Large intestine (tissue), 3 donors: ENCODE data around the gene MCC. TPM values are rescaled to one million over a fixed set of nuclear protein-coding genes. Genes with fewer than 3 reads are reported as not detected.

ENCODE experiments used
- DNase-seq, 2 donors: peaks; one replicate each; pipeline versions ENCODE4 v3.0.0 to v3.0.0-alpha.2; 2013
- H3K27ac ChIP-seq: one replicate; pipeline ENCODE4 v1.5.1; 2013; ENCODE audit warnings: low read length
- H3K27me3 ChIP-seq: 2 replicates; pipeline ENCODE4 v1.6.1; 2013; ENCODE audit warnings: low read length; ENCODE audit not compliant: control insufficient read depth, insufficient read depth
- H3K36me3 ChIP-seq: 2 replicates; pipeline ENCODE4 v1.6.1; 2013; ENCODE audit warnings: low read length; ENCODE audit not compliant: control insufficient read depth, insufficient read depth
- H3K4me1 ChIP-seq: one replicate; pipeline ENCODE4 v1.6.1; 2013; ENCODE audit warnings: low read length; ENCODE audit not compliant: control insufficient read depth, insufficient read depth
- H3K4me3 ChIP-seq: one replicate; pipeline ENCODE4 v1.5.1; 2013; ENCODE audit warnings: low read length
- H3K9me3 ChIP-seq: one replicate; pipeline ENCODE4 v1.6.1; 2013; ENCODE audit warnings: mild to moderate bottlenecking, low read depth, low read length, moderate library complexity; ENCODE audit not compliant: control insufficient read depth
- WGBS: methylation state at CpG from one replicate; pipeline ENCODE4 v1.1.5; 2013; ENCODE audit warnings: low lambda C conversion rate; ENCODE audit not compliant: insufficient coverage; 5-methylcytosine and 5-hydroxymethylcytosine counted together
- polyA plus RNA-seq: library from polyadenylated mRNA; unstranded; fragments of 120-200 nt; gene quantifications from one replicate; pipeline ENCODE4 v1.2.1, GENCODE V29; 2013

The MCC gene
- polyA plus RNA-seq, 1 donor, result 5.2 TPM

DNA sequence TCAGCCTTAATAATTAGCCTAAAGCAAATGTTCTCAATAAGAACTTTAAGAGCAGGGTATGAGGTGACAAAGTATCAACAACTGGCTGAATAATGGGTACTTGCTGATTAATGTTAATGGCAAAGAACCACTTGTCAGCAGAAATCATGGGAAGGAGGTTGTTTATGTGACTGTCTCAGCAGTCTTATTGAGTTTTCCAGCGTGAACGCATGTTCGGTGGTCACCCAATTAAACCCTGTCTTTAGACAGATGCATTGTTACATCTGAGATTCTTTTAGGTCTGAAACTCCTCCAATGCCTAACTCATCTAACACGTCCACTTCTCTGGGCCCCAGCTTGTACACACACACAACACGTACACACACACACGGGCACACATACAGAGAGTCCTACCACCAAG lies 35.3 kb downstream of the MCC start:
- H3K27me3 ChIP-seq, result peaks cover 2% of the 10 kb centered on the region
- H3K27ac ChIP-seq, result no peak overlapping the region
- no peaks in the 10 kb centered on the region for H3K4me1 ChIP-seq
- H3K4me3 ChIP-seq, result no peak overlapping the region
- no peak for DNase-seq
- no CpG with 5 or more reads among the region's 6 CpGs for WGBS
- H3K36me3 ChIP-seq, result no peaks in the 10 kb centered on the region
- peaks cover 2% of the 10 kb centered on the region for H3K9me3 ChIP-seq

- Histone ChIP-seq H3K4me1 (no peaks in the 10 kb centered on the region), H3K27ac (no peak overlapping the region), H3K9me3 (no peaks in the 10 kb centered on the region), H3K36me3 (no peaks in the 10 kb centered on the region), H3K4me3 (no peak overlapping the region), H3K27me3 (peaks cover 2% of the 10 kb centered on the region)
- no CpG with 5 or more reads among the region's 2 CpGs for WGBS
- no peak for DNase-seq
These were observed 36.5 kb downstream of the MCC start for GRCh38 chr5:113451797-113452196.

DNA sequence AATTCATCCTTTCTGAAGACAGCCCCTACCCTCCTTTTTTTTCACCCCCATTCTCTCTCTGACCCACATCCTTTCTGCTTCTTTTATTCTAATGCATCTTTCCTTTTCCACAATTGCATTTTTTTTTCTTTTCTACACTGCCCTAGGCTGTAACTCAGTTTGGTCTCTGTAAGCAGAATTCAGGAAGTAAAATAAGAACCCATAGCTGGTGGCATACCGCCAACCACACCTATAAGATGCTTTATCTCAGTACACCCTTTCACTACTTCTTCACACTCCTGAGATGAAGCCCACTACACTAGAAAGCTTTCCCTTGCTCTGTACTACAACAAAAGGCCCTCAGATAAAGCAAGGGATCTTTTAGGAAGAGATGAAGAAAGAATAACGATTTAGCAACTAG lies 37.3 kb downstream of the MCC start:
- Histone ChIP-seq H3K4me1 (no peaks in the 10 kb centered on the region), H3K36me3 (no peaks in the 10 kb centered on the region), H3K9me3 (no peaks in the 10 kb centered on the region), H3K27me3 (peaks cover 2% of the 10 kb centered on the region), H3K4me3 (no peak overlapping the region), H3K27ac (no peak overlapping the region)
- DNase-seq, result no peak
- WGBS, result no CpG with 5 or more reads among the region's 2 CpGs

DNA sequence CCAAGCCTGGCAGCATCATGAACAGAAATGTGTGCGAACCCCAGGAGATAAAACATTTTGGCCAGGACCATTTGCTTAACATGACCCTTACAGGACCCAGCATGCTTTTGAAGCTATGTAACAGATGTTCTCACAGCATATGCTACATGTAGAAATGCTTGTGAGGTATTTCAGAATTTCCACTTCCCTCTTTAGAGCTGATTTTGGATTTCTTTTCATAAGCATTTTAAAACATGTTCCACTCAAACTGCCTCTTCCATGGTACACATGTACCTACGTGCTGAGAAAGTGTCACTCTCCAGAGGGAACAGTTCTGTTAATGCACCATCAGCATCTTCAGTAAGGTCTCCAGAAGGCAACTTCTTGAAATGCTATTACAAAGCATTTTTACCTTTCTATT lies 37.8 kb downstream of the MCC start:
- H3K4me3 ChIP-seq, result no peak overlapping the region
- H3K27me3 ChIP-seq, result peaks cover 2% of the 10 kb centered on the region
- no peaks in the 10 kb centered on the region for H3K36me3 ChIP-seq
- no peaks in the 10 kb centered on the region for H3K4me1 ChIP-seq
- no peaks in the 10 kb centered on the region for H3K9me3 ChIP-seq
- no peak for DNase-seq
- no CpG with 5 or more reads among the region's 2 CpGs for WGBS
- H3K27ac ChIP-seq, result no peak overlapping the region

DNA sequence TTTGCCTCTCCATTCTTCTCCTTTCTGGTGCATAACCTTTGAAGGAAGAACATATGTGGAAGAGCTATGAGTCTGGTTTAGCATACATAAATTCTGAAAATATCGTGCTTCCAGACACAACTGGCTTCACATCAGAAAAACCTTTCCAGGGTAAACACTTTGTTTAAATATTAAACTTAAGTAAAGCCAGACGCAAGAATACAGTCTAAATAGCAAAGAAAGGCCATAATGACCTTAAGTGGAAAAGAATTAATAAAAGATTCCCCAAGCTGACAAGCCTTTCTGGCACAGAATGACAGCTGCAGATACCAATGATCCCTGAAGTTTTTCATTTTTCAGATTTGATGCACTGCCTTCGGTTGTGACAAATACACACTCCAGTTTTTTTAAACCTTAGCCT lies 40.0 kb downstream of the MCC start:
- Histone ChIP-seq H3K36me3 (no peaks in the 10 kb centered on the region), H3K4me1 (no peaks in the 10 kb centered on the region), H3K4me3 (no peak overlapping the region), H3K9me3 (no peaks in the 10 kb centered on the region), H3K27ac (no peak overlapping the region), H3K27me3 (peaks cover 2% of the 10 kb centered on the region)
- DNase-seq, result no peak
- 57% methylated on average over 2 of the region's 3 CpGs for WGBS

DNA sequence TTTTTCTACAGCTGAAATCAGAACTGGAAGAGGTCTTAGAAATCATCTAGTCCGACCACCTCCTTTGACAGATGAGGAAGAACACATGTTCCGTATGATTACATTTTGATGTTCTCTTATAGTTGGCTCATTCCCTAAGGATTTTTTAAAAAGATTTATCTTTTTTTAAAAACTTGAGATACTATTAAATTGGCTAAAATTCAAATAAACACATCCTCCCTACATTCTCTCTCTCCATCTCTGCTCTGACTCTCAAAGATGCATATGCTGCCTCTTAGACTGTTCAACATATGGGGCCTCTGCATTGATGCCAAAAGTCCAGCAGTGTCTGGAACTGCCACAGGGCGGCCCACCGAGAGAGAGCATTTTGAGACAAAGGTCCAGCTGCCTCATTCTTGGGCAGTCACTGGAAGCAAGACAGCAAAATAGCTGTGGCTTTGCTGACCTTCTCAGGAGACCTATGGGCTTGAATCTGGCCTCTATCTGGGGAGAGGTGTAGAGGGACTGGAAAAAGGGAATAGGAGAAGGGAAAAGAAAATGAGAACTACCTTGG lies 40.7 kb downstream of the MCC start:
- Histone ChIP-seq H3K4me1 (no peaks in the 10 kb centered on the region), H3K4me3 (no peak overlapping the region), H3K9me3 (no peaks in the 10 kb centered on the region), H3K27ac (no peak overlapping the region), H3K27me3 (peaks cover 2% of the 10 kb centered on the region), H3K36me3 (no peaks in the 10 kb centered on the region)
- no peak for DNase-seq
- WGBS, result 93% methylated on average over 2 of the region's 4 CpGs

GRCh38 chr5:113446358-113446927 lies 41.8 kb downstream of the MCC start:
- no peaks in the 10 kb centered on the region for H3K36me3 ChIP-seq
- no peak for DNase-seq
- no peak overlapping the region for H3K27ac ChIP-seq
- H3K4me1 ChIP-seq, result no peaks in the 10 kb centered on the region
- no peaks in the 10 kb centered on the region for H3K9me3 ChIP-seq
- H3K4me3 ChIP-seq, result no peak overlapping the region
- peaks cover 2% of the 10 kb centered on the region for H3K27me3 ChIP-seq
- no CpG with 5 or more reads among the region's 2 CpGs for WGBS

DNA sequence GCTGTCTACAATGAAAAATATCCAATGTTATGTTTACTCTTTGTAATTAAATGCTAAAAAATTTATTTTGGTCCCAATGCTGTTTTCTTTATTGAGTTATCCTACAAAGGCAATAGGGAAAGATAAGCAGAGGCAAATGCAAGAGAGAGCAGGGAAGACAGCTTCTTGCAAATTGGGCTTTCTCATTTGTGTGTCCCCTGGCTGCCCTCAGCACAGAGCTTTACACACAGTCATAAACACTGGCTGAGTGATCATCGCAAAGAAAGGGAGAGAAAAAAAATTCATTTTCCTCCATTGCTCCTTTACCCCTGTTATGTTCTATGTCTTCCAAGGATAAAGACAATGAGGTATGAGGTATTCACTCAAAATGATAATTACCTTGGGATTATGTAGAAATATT lies 51.1 kb downstream of the MCC start:
- Histone ChIP-seq H3K4me3 (no peak overlapping the region), H3K4me1 (no peaks in the 10 kb centered on the region), H3K27ac (no peak overlapping the region), H3K36me3 (no peaks in the 10 kb centered on the region), H3K27me3 (no peaks in the 10 kb centered on the region), H3K9me3 (peaks cover 4% of the 10 kb centered on the region)
- DNase-seq, result no peak
- WGBS, result no CpG with 5 or more reads among the region's 1 CpG

DNA sequence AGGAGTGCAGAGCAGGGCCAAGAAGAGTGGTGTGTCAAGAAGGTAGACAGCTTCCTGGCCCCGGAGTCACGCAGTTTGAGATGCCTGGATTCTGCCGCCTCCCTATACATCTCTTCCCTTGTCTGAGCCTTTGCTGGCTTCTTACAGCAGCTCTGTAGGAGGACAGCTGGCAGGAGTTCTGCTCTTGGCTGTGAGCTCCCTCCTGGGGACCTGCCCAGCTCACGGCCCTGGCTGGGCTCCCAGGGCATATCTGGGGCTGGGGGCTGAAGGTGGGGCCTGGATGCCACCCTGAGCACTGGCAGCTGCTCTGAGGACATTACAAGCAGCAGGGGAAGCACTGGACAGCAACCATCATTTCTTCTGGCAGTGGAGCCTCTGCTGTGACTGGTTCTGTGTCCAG lies 52.7 kb downstream of the MCC start:
- DNase-seq, result no peak
- Histone ChIP-seq H3K27ac (no peak overlapping the region), H3K4me3 (no peak overlapping the region), H3K4me1 (no peaks in the 10 kb centered on the region), H3K9me3 (peaks cover 4% of the 10 kb centered on the region), H3K27me3 (no peaks in the 10 kb centered on the region), H3K36me3 (no peaks in the 10 kb centered on the region)
- WGBS, result no CpG with 5 or more reads among the region's 4 CpGs

DNA sequence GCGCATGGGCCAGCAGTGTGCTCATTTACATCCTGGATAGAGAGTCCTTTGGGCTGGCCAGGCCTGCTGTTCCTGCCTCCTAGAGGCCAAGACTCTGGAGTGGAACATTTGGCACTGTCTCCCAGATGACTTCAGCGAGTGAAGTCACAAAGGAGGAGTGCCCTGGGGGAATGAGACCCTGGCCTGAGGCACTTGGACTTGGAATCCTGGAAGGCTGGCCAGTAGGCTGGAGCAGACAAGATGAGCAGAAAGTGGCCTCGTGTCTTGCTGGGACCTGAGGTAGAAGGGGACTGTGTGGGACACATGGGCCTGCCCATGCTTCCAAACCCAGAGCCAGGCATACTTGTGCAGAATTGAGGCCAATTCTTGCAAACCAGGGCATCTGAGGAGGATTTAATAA lies 53.4 kb downstream of the MCC start, which contains the start of gene TSSK1B:
TSSK1B (minus strand) TSS at position 101 of the 400 bp plus-strand sequence. CDS start 150 bp downstream, outside the sequence.
- DNase-seq, result no peak
- H3K36me3 ChIP-seq, result no peaks in the 10 kb centered on the region
- peaks cover 4% of the 10 kb centered on the region for H3K9me3 ChIP-seq
- H3K4me3 ChIP-seq, result no peak within 1 kb of the TSS
- no peak within 1 kb of the TSS for H3K27ac ChIP-seq
- H3K27me3 ChIP-seq, result no peaks in the 10 kb centered on the region
- WGBS, result no CpG with 5 or more reads among the region's 3 CpGs
- H3K4me1 ChIP-seq, result no peaks in the 10 kb centered on the region
